Colonic mucosa (tissue), 4 donors: Measurements from ENCODE around the gene HID1. TPM values are rescaled to one million over a fixed set of nuclear protein-coding genes. Genes with fewer than 3 reads are reported as not detected.

ENCODE experiments used
- DNase-seq: peaks from one replicate; pipeline ENCODE4 v3.0.0-alpha.2; 2020
- H3K27ac ChIP-seq: fragments of 200-600 bp; one replicate; pipeline ENCODE4 v1.8.0; 2021
- H3K27me3 ChIP-seq: fragments of 200-600 bp; one replicate; pipeline ENCODE4 v1.8.0; 2021
- H3K36me3 ChIP-seq: fragments of 200-600 bp; one replicate; pipeline ENCODE4 v1.8.0; 2021
- H3K4me1 ChIP-seq: fragments of 200-600 bp; one replicate; pipeline ENCODE4 v1.8.0; 2021; ENCODE audit warnings: mild to moderate bottlenecking
- H3K4me3 ChIP-seq: fragments of 200-600 bp; one replicate; pipeline ENCODE4 v1.8.0; 2021
- H3K9ac ChIP-seq, 2 donors: one replicate each; pipeline ENCODE4 v1.7.0; 2013; ENCODE audit warnings: control low read depth in 2 of 2, low read depth in 2 of 2, low read length in 2 of 2
- H3K9me3 ChIP-seq: fragments of 200-600 bp; one replicate; pipeline ENCODE4 v1.8.0; 2021
- intact Hi-C: fragments of 100-400 bp; cut with DNase I; formaldehyde crosslinking; loops from one replicate; pipeline ENCODE4 v1.14.1; 2022
- total RNA-seq, 2 donors: library from RNA; stranded (reverse); fragmentation: NEBNext Ultra II Directional in 1 of 2; extraction: Animal tissue kit (Norgen Biotek cat#: 25700) in 1 of 2; gene quantifications; one replicate each; pipeline ENCODE4 v1.2.1, GENCODE V29; 2021
- TF ChIP-seq, protein P1 (sequence below): fragments of 200-600 bp; IDR thresholded peaks from one replicate; pipeline ENCODE4 v1.8.0; 2022; ENCODE audit warnings: antibody characterized with exemption, mild to moderate bottlenecking
- donor health status: healthy.
- donor health status: DM: no; HTN: no; CAD: no.
- donor health status: DM: no; HTN: no; CAD: no.

Gene HID1
- total RNA-seq, 2 donors from 2014 or later: 47.8 to 54.8 TPM

DNA sequence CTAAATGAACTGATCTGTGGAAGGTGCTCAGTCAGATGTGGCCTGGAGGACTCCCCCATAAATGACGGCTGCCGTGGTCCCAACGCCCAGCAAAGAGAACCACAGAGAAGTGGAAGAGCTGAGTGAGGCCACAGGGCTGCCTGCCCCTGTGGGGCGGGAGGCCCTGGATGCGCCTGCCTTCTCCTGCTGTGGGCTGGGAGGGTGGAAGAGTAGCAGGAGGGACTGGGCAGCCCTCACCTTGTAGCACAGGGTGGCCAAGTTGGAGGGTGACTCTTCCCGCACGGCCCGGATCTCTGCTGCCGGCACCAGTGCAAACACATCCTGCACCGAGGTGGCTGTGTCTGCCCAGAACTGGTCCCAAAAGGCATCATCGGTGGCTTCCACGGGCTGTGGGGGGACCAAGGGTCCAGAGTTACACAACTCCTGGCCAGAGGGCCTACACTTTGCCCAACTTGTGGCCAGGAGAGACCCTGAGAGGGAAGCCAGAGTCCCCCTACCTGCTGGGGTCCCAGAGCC is 8.3 kb downstream of the HID1 start:
- Histone ChIP-seq H3K9ac (no peak overlapping the region), H3K4me3 (no peak overlapping the region), H3K36me3 (no peaks in the 10 kb centered on the region), H3K27me3 (no peaks in the 10 kb centered on the region), H3K4me1 (no peaks in the 10 kb centered on the region), H3K27ac (no peak overlapping the region), H3K9me3 (no peaks in the 10 kb centered on the region)
- no peak for DNase-seq
- TF ChIP-seq, protein P1, sequence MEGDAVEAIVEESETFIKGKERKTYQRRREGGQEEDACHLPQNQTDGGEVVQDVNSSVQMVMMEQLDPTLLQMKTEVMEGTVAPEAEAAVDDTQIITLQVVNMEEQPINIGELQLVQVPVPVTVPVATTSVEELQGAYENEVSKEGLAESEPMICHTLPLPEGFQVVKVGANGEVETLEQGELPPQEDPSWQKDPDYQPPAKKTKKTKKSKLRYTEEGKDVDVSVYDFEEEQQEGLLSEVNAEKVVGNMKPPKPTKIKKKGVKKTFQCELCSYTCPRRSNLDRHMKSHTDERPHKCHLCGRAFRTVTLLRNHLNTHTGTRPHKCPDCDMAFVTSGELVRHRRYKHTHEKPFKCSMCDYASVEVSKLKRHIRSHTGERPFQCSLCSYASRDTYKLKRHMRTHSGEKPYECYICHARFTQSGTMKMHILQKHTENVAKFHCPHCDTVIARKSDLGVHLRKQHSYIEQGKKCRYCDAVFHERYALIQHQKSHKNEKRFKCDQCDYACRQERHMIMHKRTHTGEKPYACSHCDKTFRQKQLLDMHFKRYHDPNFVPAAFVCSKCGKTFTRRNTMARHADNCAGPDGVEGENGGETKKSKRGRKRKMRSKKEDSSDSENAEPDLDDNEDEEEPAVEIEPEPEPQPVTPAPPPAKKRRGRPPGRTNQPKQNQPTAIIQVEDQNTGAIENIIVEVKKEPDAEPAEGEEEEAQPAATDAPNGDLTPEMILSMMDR: no peak
- intact Hi-C loops: loop anchor here (5.0 kb wide), 2 partner anchors 43 to 238 kb away; no protein-coding TSS in a partner anchor

DNA sequence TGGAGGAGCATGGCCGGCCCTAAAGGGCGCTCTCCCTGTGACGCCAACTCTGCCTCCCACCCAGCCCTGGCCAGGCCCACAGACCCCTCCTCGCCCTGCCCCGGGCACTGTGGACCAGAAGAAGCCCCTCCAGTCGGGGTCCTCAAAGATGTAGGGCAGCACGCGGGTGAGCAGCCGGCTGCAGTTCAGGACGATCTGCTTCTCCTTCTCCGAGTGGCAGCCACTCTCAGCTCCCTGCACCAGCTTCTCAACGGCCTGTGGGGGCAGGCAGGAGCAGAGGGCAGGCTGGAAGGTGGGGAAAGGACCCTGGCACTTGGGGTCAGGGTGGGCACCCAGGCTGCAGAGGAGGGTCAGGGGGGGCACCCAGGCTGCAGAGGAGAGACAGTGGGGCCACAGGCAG is 8.9 kb downstream of the HID1 start:
- Histone ChIP-seq H3K27ac (no peak overlapping the region), H3K9ac (no peak overlapping the region), H3K4me1 (no peaks in the 10 kb centered on the region), H3K9me3 (no peaks in the 10 kb centered on the region), H3K27me3 (no peaks in the 10 kb centered on the region), H3K4me3 (no peak overlapping the region), H3K36me3 (no peaks in the 10 kb centered on the region)
- no peak for DNase-seq
- intact Hi-C loops: loop anchor here (5.0 kb wide), 2 partner anchors 44 to 239 kb away; no protein-coding TSS in a partner anchor
- TF ChIP-seq, protein P1: no peak

DNA sequence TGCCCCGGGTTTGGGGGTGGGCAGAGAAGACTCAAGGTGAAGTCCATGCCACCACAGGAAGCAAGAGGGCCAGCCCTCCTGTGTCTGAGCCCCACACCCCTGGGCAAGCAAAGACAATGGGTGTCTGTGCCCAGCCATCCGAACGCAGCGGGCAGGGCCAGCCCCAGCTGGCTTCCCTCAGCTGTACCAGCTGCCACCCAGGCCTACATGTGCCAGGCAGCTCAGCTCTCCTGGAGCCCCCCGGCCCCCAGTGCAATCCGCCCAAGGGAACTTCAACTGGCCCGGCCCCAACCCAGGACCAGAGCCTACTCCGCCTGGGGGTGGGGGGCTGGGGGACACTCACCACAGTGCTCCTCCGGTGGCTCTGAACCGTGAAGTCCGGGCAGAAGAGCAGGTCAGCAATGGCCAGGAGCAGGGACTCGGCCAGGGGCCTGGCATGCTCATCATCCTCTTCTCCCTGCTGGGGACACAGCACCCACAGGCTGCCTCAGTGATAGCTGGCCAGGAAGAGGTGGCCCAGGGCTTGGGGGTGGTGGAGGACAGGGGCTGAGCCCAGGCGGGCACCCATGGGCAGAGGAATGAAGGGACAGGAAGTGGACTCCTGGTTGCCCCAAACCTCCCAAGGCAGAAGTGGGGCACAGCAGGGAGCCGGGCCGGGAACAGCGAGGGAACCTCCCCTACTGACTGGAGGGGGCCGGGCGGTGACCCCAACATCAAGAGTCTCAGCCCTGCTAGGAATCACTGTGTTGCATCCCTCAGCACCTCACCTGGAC is 9.8 kb downstream of the HID1 start:
- no peak overlapping the region for H3K9ac ChIP-seq
- TF ChIP-seq, protein P1: no peak
- H3K36me3 ChIP-seq: no peaks in the 10 kb centered on the region
- intact Hi-C loops: loop anchor here (5.0 kb wide), 2 partner anchors 44 to 239 kb away; no protein-coding TSS in a partner anchor
- no peaks in the 10 kb centered on the region for H3K9me3 ChIP-seq
- H3K27ac ChIP-seq: no peak overlapping the region
- no peaks in the 10 kb centered on the region for H3K4me1 ChIP-seq
- H3K4me3 ChIP-seq: no peak overlapping the region
- no peak for DNase-seq
- H3K27me3 ChIP-seq: no peaks in the 10 kb centered on the region

DNA sequence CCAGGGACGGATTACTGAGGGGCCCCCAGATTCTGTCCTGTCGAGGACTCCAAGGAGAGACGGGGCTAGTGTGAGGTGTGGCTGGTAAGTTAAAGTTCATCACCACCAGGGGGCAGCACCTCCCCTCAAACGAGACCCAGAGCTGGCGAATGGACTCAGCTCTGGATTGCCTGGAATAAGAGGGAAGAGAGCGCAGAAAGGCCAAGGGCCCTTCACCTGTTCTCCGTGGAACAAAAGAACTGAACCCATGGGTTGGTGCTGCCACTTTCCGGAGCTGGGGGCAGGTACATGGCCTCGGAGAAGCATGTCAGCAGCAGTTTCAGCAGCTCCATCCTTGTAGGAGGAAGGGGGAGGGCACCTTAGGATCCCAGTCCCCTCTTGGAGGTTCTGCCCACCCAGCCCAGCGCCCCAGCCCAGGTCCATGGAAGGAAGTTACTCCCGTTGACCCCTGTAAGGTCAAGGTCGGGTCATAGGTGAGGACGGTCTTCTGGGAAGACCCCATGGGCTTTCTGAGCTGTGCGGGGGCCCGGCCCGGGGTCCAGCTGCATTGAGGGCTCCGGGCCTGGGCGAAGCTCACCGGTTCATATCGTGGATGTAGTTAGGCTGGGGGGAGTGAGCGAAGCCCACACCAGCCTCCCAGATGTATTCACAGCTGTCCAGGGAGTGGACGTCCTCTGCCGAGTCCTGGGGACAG is 10.8 kb downstream of the HID1 start:
- TF ChIP-seq, protein P1: peak; percentile 81
- H3K4me1 ChIP-seq: no peaks in the 10 kb centered on the region
- H3K27me3 ChIP-seq: no peaks in the 10 kb centered on the region
- intact Hi-C loops: loop anchor here (5.0 kb wide), 2 partner anchors 45 to 240 kb away; no protein-coding TSS in a partner anchor
- no peak overlapping the region for H3K9ac ChIP-seq
- peak; percentile 95 for DNase-seq
- no peak overlapping the region for H3K27ac ChIP-seq
- H3K36me3 ChIP-seq: no peaks in the 10 kb centered on the region
- no peak overlapping the region for H3K4me3 ChIP-seq
- H3K9me3 ChIP-seq: no peaks in the 10 kb centered on the region

DNA sequence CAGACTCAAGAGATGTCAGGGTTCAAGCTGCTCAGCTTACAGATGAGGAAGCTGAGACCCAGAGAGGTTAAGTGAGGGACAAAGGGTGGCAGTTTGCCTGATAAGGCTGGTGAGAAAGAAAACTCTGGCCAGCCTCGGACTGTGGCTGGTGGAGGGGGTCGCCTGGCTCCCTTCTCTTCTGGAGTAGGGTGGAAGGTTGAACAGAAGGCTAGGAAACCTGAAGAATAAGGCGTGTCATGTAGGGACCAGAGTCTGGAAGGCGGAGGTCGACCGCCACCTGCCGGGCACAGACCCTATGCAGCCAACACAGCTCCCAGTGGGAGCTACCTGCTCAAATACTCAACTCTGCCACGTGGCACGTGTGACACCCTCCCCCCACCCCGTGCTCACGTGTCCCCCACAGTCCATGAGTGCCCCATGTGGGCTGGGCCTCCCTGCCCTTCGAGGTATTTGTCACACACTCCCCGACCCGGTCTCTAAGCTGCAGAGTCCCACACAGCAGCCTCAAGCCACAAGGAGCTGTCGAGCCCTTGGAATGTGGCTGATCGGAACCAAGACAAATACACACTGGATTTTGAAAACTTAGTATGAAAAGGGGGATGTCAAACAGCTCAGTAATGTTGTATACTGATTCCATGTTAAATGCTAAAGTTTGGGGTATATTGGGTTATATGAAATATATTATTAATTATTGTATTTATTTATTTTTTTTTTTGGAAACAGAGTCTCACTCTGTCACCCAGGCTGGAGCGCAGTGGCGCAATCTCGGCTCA is 11.8 kb downstream of the HID1 start:
- TF ChIP-seq, protein P1: no peak
- no peak overlapping the region for H3K27ac ChIP-seq
- intact Hi-C loops: loop anchor here (5.0 kb wide), 2 partner anchors 47 to 242 kb away; no protein-coding TSS in a partner anchor

More for the DNA sequence above, 11.8 kb downstream of the HID1 start:
- no peaks in the 10 kb centered on the region for H3K36me3 ChIP-seq
- H3K9ac ChIP-seq: peak overlapping the region in 1 of 2 donors; percentile 26
- H3K4me3 ChIP-seq: no peak overlapping the region
- no peaks in the 10 kb centered on the region for H3K9me3 ChIP-seq
- DNase-seq: peak; percentile 73
- H3K4me1 ChIP-seq: no peaks in the 10 kb centered on the region
- no peaks in the 10 kb centered on the region for H3K27me3 ChIP-seq
